H9 (cell line): ENCODE measurements around the gene ANTXRL. TPM values are rescaled to one million over a fixed set of nuclear protein-coding genes. Genes with fewer than 3 reads are reported as not detected.
"Not testable (repeated sequence)": the region's sequence is repeated elsewhere in the genome, so short reads cannot be mapped to it uniquely, and the experiment has no call there.

Source experiments
- DNase-seq: peaks from one replicate; pipeline ENCODE4 v3.0.0-alpha.2; 2017
- H2AFZ ChIP-seq: one replicate; pipeline ENCODE4 v1.6.1; 2013; ENCODE audit warnings: mild to moderate bottlenecking, low read length, control low read depth, moderate library complexity
- H2AK5ac ChIP-seq: 2 replicates; pipeline ENCODE4 v1.6.1; 2013; ENCODE audit warnings: low read length, control low read depth, mixed read lengths; ENCODE audit not compliant: insufficient read length
- H2BK120ac ChIP-seq: one replicate; pipeline ENCODE4 v1.6.1; 2013; ENCODE audit warnings: low read depth, mild to moderate bottlenecking, low read length, control low read depth, inconsistent platforms; ENCODE audit not compliant: poor library complexity, severe bottlenecking
- H2BK12ac ChIP-seq: 2 replicates; pipeline ENCODE4 v1.6.1; 2013; ENCODE audit warnings: low read length, control low read depth, mixed read lengths, low read depth; ENCODE audit not compliant: insufficient read length
- H2BK15ac ChIP-seq: 2 replicates; pipeline ENCODE4 v1.6.1; 2013; ENCODE audit warnings: low read depth, low read length, control low read depth
- H2BK20ac ChIP-seq: one replicate; pipeline ENCODE4 v1.6.1; 2013; ENCODE audit warnings: low read depth, mild to moderate bottlenecking, low read length, control low read depth, inconsistent platforms; ENCODE audit not compliant: poor library complexity, severe bottlenecking
- H2BK5ac ChIP-seq: 2 replicates; pipeline ENCODE4 v1.6.1; 2013; ENCODE audit warnings: low read length, control low read depth, mixed read lengths; ENCODE audit not compliant: insufficient read length
- H3K14ac ChIP-seq: 2 replicates; pipeline ENCODE4 v1.6.1; 2013; ENCODE audit warnings: low read length, control low read depth; ENCODE audit not compliant: insufficient read depth
- H3K18ac ChIP-seq: 2 replicates; pipeline ENCODE4 v1.6.1; 2013; ENCODE audit warnings: low read depth, mild to moderate bottlenecking, mixed read lengths, low read length, control low read depth; ENCODE audit not compliant: insufficient read length
- H3K23ac ChIP-seq: 2 replicates; pipeline ENCODE4 v1.6.1; 2013; ENCODE audit warnings: low read length, control low read depth, mixed read lengths, low read depth; ENCODE audit not compliant: insufficient read length
- H3K23me2 ChIP-seq: 2 replicates; pipeline ENCODE4 v1.6.1; 2013; ENCODE audit warnings: low read depth, mild to moderate bottlenecking, mixed read lengths, low read length, control low read depth; ENCODE audit not compliant: insufficient read length, poor library complexity, severe bottlenecking
- H3K27ac ChIP-seq: 2 replicates; pipeline ENCODE4 v1.5.1; 2013; ENCODE audit warnings: low read length, control low read depth, mixed read lengths, low read depth; ENCODE audit not compliant: insufficient read length
- H3K27me3 ChIP-seq: 2 replicates; pipeline ENCODE4 v1.6.1; 2013; ENCODE audit warnings: low read length, control low read depth, inconsistent platforms; ENCODE audit not compliant: insufficient read depth
- H3K4ac ChIP-seq: 2 replicates; pipeline ENCODE4 v1.6.1; 2013; ENCODE audit warnings: low read depth, mild to moderate bottlenecking, control low read depth, inconsistent platforms, low read length, moderate library complexity
- H3K4me1 ChIP-seq: 2 replicates; pipeline ENCODE4 v1.6.1; 2013; ENCODE audit warnings: low read length, control low read depth, inconsistent platforms; ENCODE audit not compliant: insufficient read depth
- H3K4me2 ChIP-seq: 2 replicates; pipeline ENCODE4 v1.6.1; 2013; ENCODE audit warnings: low read length, control low read depth, mixed read lengths; ENCODE audit not compliant: insufficient read length, insufficient read depth
- H3K56ac ChIP-seq: 2 replicates; pipeline ENCODE4 v1.6.1; 2013; ENCODE audit warnings: low read depth, mild to moderate bottlenecking, mixed read lengths, low read length, control low read depth; ENCODE audit not compliant: insufficient read length
- H3K79me1 ChIP-seq: 2 replicates; pipeline ENCODE4 v1.6.1; 2013; ENCODE audit warnings: low read depth, mild to moderate bottlenecking, moderate library complexity, low read length, control low read depth, inconsistent platforms; ENCODE audit not compliant: insufficient read depth, poor library complexity, severe bottlenecking
- H3K79me2 ChIP-seq: 2 replicates; pipeline ENCODE4 v1.6.1; 2013; ENCODE audit warnings: low read length, control low read depth, inconsistent platforms; ENCODE audit not compliant: insufficient read depth
- H3K9ac ChIP-seq: 2 replicates; pipeline ENCODE4 v1.6.1; 2013; ENCODE audit warnings: low read length, control low read depth, mixed read lengths; ENCODE audit not compliant: insufficient read length; ENCODE audit errors: extremely low read depth
- H3K9me3 ChIP-seq: one replicate; pipeline ENCODE4 v1.6.1; 2013; ENCODE audit warnings: low read depth, low read length, inconsistent platforms; ENCODE audit not compliant: control insufficient read depth
- H3T11ph ChIP-seq: one replicate; pipeline ENCODE4 v1.6.1; 2013; ENCODE audit warnings: mild to moderate bottlenecking, low read length, control low read depth, inconsistent platforms
- H4K20me1 ChIP-seq: one replicate; pipeline ENCODE4 v1.6.1; 2013; ENCODE audit not compliant: control insufficient read depth, insufficient read length, insufficient read depth
- H4K5ac ChIP-seq: 2 replicates; pipeline ENCODE4 v1.6.1; 2013; ENCODE audit warnings: low read depth, mild to moderate bottlenecking, mixed read lengths, low read length, control low read depth; ENCODE audit not compliant: insufficient read length
- H4K8ac ChIP-seq: replicated peaks from 2 replicates; pipeline ENCODE4 v1.6.1; 2013; ENCODE audit warnings: low read length, control low read depth, mixed read lengths, low read depth; ENCODE audit not compliant: insufficient read length
- H4K91ac ChIP-seq: 2 replicates; pipeline ENCODE4 v1.6.1; 2013; ENCODE audit warnings: low read depth, mild to moderate bottlenecking, moderate library complexity, mixed read lengths, low read length, control low read depth; ENCODE audit not compliant: insufficient read length
- H3K27ac Mint-ChIP-seq, 3 experiments: 2 replicates in 2 of 3; 3 replicates in 1 of 3; pipeline ENCODE4 v1.8.0; 2020 to 2021; ENCODE audit warnings: mixed read lengths in 3 of 3, mild to moderate bottlenecking in 1 of 3, moderate library complexity in 1 of 3
- H3K27me3 Mint-ChIP-seq: 2 replicates; pipeline ENCODE4 v1.8.0; 2021; ENCODE audit warnings: low read depth, mild to moderate bottlenecking, moderate library complexity, mixed read lengths
- H3K36me3 Mint-ChIP-seq, 3 experiments: 2 replicates in 2 of 3; 3 replicates in 1 of 3; pipeline ENCODE4 v1.8.0; 2020 to 2021; ENCODE audit warnings: low read depth in 3 of 3, mixed read lengths in 3 of 3; ENCODE audit not compliant: insufficient read depth in 1 of 3
- H3K4me1 Mint-ChIP-seq, 2 experiments: 2 replicates each; pipeline ENCODE4 v1.8.0; 2020; ENCODE audit warnings: mixed read lengths in 2 of 2
- H3K4me3 Mint-ChIP-seq, 2 experiments: 2 replicates in 1 of 2; 3 replicates in 1 of 2; pipeline ENCODE4 v1.8.0; 2020 to 2021; ENCODE audit warnings: mild to moderate bottlenecking in 2 of 2, mixed read lengths in 2 of 2, moderate library complexity in 1 of 2
- H3K9me3 Mint-ChIP-seq, 2 experiments: 2 replicates in 1 of 2; 3 replicates in 1 of 2; pipeline ENCODE4 v1.8.0; 2020; ENCODE audit warnings: mild to moderate bottlenecking in 2 of 2, mixed read lengths in 2 of 2, moderate library complexity in 1 of 2
- CTCF ChIP-seq: fragments of 200-600 bp; sonication (generic); conservative IDR thresholded peaks from 3 replicates; pipeline ENCODE4 v1.8.0; 2021; ENCODE audit warnings: antibody characterized with exemption, mild to moderate bottlenecking
- WGBS: extraction: QIAGEN DNeasy Blood & Tissue Kit; methylation state at CpG from one replicate; pipeline ENCODE4 v1.1.7; 2013; ENCODE audit warnings: missing lambda C conversion rate, low lambda C conversion rate, mixed read lengths; ENCODE audit not compliant: insufficient read length; ENCODE audit errors: extremely low coverage; 5-methylcytosine and 5-hydroxymethylcytosine counted together
- total RNA-seq: library from RNA; stranded (reverse); gene quantifications from 2 replicates; pipeline ENCODE4 v1.2.1, GENCODE V29; 2021

Gene ANTXRL
- total RNA-seq, 1 experiment from 2014 or later, result not detected

GRCh38 chr10:46248651-46249146 is 38.1 kb upstream of the ANTXRL start:
- no peak overlapping the region; a peak in 1 of 7 replicates for H3K27ac Mint-ChIP-seq
- H3K27ac ChIP-seq, result no peak overlapping the region
- no peak overlapping the region for H3K18ac ChIP-seq
- H2BK15ac ChIP-seq, result no peak overlapping the region
- no peak overlapping the region for H2AFZ ChIP-seq
- no peak overlapping the region for H3K23ac ChIP-seq
- no peaks in the 10 kb centered on the region for H3K79me2 ChIP-seq
- H4K8ac ChIP-seq, result no peak overlapping the region
- TF ChIP-seq CTCF, result no peak
- no peak overlapping the region for H4K91ac ChIP-seq
- H3K14ac ChIP-seq, result peak overlapping the region; percentile 2; the same call in 1 of the 2 replicates
- no peaks in the 10 kb centered on the region for H3K4me1 Mint-ChIP-seq
- H2BK5ac ChIP-seq, result no peak overlapping the region
- no peak overlapping the region for H3T11ph ChIP-seq
- no peaks in the 10 kb centered on the region for H3K27me3 ChIP-seq
- H3K23me2 ChIP-seq, result no peaks in the 10 kb centered on the region
- DNase-seq, result peak; percentile 14
- H2BK20ac ChIP-seq, result no peak overlapping the region
- no peak overlapping the region for H3K4ac ChIP-seq
- H3K27me3 Mint-ChIP-seq, result peaks cover under 1% of the 10 kb centered on the region; the same call in 1 of the 2 replicates
- H3K4me3 Mint-ChIP-seq, result no peak overlapping the region
- H3K9ac ChIP-seq, result no peak overlapping the region
- no peak overlapping the region for H3K56ac ChIP-seq
- H3K36me3 Mint-ChIP-seq, result no peaks in the 10 kb centered on the region
- H3K9me3 ChIP-seq, result no peaks in the 10 kb centered on the region
- H2AK5ac ChIP-seq, result no peak overlapping the region
- no peaks in the 10 kb centered on the region for H4K20me1 ChIP-seq
- no peak overlapping the region for H4K5ac ChIP-seq
- H2BK120ac ChIP-seq, result no peak overlapping the region
- no peaks in the 10 kb centered on the region for H3K79me1 ChIP-seq
- H2BK12ac ChIP-seq, result no peak overlapping the region
- no peaks in the 10 kb centered on the region for H3K4me1 ChIP-seq
- H3K4me2 ChIP-seq, result no peak overlapping the region
- no peaks in the 10 kb centered on the region; a peak in 1 of 5 replicates for H3K9me3 Mint-ChIP-seq
- WGBS, result no CpG with 5 or more reads among the region's 10 CpGs

- not testable (repeated sequence) for H3K56ac ChIP-seq, H2BK15ac ChIP-seq, H3K4me1 ChIP-seq, H3K9ac ChIP-seq, H3K23ac ChIP-seq, H3K9me3 Mint-ChIP-seq, H3K79me1 ChIP-seq, H2BK12ac ChIP-seq, H4K5ac ChIP-seq, H2AFZ ChIP-seq, H3K27ac Mint-ChIP-seq, H3K27me3 Mint-ChIP-seq, H2BK20ac ChIP-seq, H2AK5ac ChIP-seq, H3K4me2 ChIP-seq, H3K4me3 Mint-ChIP-seq, H3K4ac ChIP-seq, H4K91ac ChIP-seq, H3K18ac ChIP-seq, H3K4me1 Mint-ChIP-seq, H3K27me3 ChIP-seq, H3K36me3 Mint-ChIP-seq, H3K27ac ChIP-seq, H3K23me2 ChIP-seq, H3K79me2 ChIP-seq, H2BK120ac ChIP-seq, H3K9me3 ChIP-seq, H3T11ph ChIP-seq, H2BK5ac ChIP-seq, H4K8ac ChIP-seq, H4K20me1 ChIP-seq, H3K14ac ChIP-seq
- no CpG with 5 or more reads among the region's 9 CpGs for WGBS
- peak; percentile 4 for DNase-seq
Measured at GRCh38 chr10:46249617-46250344, 37.0 kb upstream of the ANTXRL start.
